Skin of body (tissue), 2 donors: ENCODE results near the gene GVQW3. TPM values are rescaled to one million over a fixed set of nuclear protein-coding genes. Genes with fewer than 3 reads are reported as not detected.
A peak's percentile ranks its signal among the peaks of the same experiment; 100 is the strongest.

Experiments
- DNase-seq: peaks from one replicate; lab custom pipeline; 2025; lab: John Stamatoyannopoulos, UW
- total RNA-seq: library from RNA; depleted of rRNA; stranded (reverse); fragments of >200 nt; gene quantifications from one replicate; pipeline ENCODE4 v1.2.3, GENCODE V29; 2014

GVQW3 gene
- 5.2 TPM for total RNA-seq

- DNase-seq, result peak; percentile 99
Measured at GRCh38 chr11:76380977-76381719, at the start of gene GVQW3, which contains the start of gene THAP12. Gene GVQW3 (plus strand): TSS chr11:76381323. CDS start chr11:76381829, 506 bp downstream. Gene THAP12 (minus strand): TSS chr11:76381132. CDS start chr11:76380836, 296 bp downstream.

- DNase-seq, result no peak
Measured at GRCh38 chr11:76334826-76335389, 46.2 kb upstream of the GVQW3 start.

GRCh38 chr11:76335842-76336241 lies 45.3 kb upstream of the GVQW3 start:
- DNase-seq, result no peak

GRCh38 chr11:76336597-76336996 lies 44.5 kb upstream of the GVQW3 start:
- DNase-seq, result no peak

GRCh38 chr11:76337469-76337868 lies 43.7 kb upstream of the GVQW3 start:
- DNase-seq, result no peak

GRCh38 chr11:76337923-76338322 lies 43.2 kb upstream of the GVQW3 start:
- no peak for DNase-seq

- DNase-seq, result peak; percentile 99
Measured at GRCh38 chr11:76339221-76339620, 41.9 kb upstream of the GVQW3 start.

- no peak for DNase-seq
Measured at GRCh38 chr11:76347466-76347865, 33.7 kb upstream of the GVQW3 start.

GRCh38 chr11:76348348-76348747 lies 32.8 kb upstream of the GVQW3 start:
- no peak for DNase-seq

GRCh38 chr11:76355172-76355571 lies 26.0 kb upstream of the GVQW3 start:
- DNase-seq, result no peak

GRCh38 chr11:76361374-76361773 lies 19.7 kb upstream of the GVQW3 start:
- DNase-seq, result no peak

- DNase-seq, result no peak
Measured at GRCh38 chr11:76361776-76362175, 19.3 kb upstream of the GVQW3 start.

- no peak for DNase-seq
Measured at GRCh38 chr11:76362716-76363115, 18.4 kb upstream of the GVQW3 start.

- DNase-seq, result no peak
Measured at GRCh38 chr11:76365038-76365679, 16.0 kb upstream of the GVQW3 start.

GRCh38 chr11:76368490-76368889 lies 12.6 kb upstream of the GVQW3 start:
- DNase-seq, result no peak

- DNase-seq, result no peak
Measured at GRCh38 chr11:76369406-76369805, 11.7 kb upstream of the GVQW3 start.

- DNase-seq, result no peak
Measured at GRCh38 chr11:76371170-76371569, 10.0 kb upstream of the GVQW3 start.

GRCh38 chr11:76376746-76377558 lies 4.2 kb upstream of the GVQW3 start:
- DNase-seq, result no peak

- peak; percentile 13 for DNase-seq
Measured at GRCh38 chr11:76379807-76380158, 1.3 kb upstream of the GVQW3 start.

- no peak for DNase-seq
Measured at GRCh38 chr11:76380159-76380976, 755 bp upstream of the GVQW3 start.

- DNase-seq, result no peak
Measured at GRCh38 chr11:76382209-76382608, 1.1 kb downstream of the GVQW3 start.
